ENCODE results near the gene ABCB8.

DNA sequence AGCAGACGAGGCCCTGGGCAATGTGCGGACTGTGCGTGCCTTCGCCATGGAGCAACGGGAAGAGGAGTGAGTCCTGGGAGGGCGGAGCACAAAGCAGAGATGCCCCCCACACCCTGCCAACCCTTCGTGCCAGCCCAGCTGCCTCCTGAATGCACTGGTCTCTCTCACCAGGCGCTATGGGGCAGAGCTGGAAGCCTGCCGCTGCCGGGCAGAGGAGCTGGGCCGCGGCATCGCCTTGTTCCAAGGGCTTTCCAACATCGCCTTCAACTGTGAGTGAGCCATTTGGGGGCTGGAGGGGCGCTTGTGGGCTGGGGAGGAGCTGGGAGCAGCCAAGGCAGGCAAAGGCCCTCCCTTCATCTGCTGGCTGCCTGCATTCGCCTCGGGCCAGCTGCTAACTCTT is 7.7 kb downstream of the ABCB8 start:
- TF ChIP-seq EZH2 (IDR thresholded peaks at IDR 0.05; ENCODE audit: insufficient read depth, poor library complexity, severe bottlenecking) = no peak
- no peak for TF ChIP-seq EZH2phosphoT487 (IDR thresholded peaks at IDR 0.05; ENCODE audit: insufficient read depth, low read depth)
